Activated naive CD8-positive, alpha-beta T cell treated with anti-CD3 and anti-CD28 coated beads, Interleukin-2, amount 50 U/mL, for 16 hours (primary cell): Measurements from ENCODE around the gene CANT1.

Experiments
- DNase-seq: peaks from one replicate; pipeline ENCODE4 v3.0.0-alpha.2; 2020; ENCODE audit warnings: low read depth, low spot score

The CANT1 gene

DNA sequence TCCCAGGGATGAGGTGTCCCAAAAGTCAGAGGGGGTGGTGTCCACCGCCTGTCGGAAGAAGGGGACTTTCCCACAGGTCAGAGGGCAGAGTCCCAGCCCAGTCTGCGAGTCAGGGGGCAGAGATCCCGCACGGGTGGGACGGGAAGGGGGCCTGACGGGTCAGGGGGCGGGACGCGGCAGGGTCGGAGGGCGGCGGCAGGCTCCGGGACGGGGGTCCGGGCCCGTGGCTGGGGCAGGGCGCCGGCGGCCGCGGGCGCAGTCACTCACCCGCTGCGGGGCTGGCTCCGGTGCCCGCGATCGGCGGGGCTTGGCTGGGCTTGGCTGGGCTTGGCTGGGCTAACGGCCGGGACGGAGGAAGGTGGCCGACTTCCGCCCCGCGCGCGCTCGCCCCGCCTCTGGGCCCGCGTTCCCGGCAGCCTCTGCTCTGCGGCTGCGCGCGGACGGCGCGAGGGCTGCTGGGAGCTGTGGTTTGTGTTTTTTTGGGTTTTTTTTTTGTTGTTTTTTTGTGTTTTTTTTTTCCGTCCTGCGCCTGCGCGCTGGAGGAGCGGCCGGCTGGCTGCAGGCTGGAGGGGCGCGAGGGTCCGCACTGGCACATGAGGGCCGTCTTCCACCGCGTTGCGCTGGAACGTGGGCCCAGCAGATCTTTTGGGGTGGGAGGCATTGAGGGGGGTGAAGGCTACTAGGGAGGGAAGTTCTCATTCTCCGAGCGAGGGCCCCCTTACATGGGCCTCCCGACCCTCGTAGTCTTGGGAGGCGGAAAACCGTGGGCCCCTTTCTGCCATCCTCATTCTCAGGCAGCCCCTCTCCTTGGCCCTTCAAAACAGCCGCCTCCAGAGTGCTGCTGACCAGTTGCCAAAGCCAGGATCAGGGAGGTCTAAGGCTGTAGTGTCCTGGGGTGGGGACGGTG is at the start of gene CANT1:
TSS of gene CANT1 (minus strand) at position 368 of the 907 bp plus-strand sequence. CDS start 12,142 bp downstream, outside the sequence.
- peak; percentile 63 for DNase-seq

DNA sequence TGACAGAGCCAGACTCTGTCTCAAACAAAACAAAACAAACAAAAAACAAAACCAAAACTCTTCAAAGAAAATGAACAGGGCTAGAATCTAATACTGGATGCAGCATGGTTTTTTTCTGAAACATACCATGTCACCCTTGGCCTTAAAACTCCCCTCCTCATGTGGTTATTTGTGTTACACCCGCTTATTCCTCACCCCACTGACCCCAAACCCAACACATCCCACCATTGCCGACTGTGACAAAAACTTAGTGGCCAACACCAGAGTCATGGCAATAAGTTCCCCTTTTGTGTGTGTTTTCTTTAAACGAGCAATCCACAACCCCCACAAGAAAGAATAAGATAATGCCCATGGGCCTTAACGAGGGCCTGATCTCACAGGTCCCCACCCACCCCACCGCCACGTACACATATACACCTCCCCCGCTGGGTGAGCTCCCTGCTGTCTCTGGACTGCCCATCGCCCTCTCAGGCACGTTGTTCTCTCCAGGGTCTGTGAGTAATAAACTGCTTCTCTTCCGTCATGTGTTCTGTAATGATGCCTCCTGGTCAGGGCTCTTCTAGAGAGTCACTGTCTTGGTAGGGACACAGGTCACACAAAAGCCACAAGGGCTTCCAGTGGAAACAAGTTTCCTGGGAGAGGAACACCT is 48.3 kb upstream of the CANT1 start:
- no peak for DNase-seq

DNA sequence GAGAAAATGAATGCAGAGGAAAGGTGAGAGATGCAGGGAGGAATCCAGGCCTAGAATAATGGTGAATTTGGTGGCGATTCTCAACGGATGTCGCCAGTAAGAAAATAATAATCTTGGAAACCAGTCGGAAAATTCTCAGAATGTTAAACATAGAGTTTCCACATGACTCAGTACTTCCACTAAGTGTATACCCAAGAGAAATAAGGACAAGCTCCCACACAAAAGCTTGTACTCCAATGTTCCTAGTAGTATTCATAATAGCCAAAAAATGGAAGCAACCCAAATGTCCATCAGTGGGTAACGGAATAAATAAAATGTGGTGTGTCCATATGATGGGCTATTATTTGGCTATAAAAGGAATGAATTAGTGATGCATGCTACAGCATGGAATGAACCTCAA is 45.6 kb upstream of the CANT1 start:
- DNase-seq = no peak

DNA sequence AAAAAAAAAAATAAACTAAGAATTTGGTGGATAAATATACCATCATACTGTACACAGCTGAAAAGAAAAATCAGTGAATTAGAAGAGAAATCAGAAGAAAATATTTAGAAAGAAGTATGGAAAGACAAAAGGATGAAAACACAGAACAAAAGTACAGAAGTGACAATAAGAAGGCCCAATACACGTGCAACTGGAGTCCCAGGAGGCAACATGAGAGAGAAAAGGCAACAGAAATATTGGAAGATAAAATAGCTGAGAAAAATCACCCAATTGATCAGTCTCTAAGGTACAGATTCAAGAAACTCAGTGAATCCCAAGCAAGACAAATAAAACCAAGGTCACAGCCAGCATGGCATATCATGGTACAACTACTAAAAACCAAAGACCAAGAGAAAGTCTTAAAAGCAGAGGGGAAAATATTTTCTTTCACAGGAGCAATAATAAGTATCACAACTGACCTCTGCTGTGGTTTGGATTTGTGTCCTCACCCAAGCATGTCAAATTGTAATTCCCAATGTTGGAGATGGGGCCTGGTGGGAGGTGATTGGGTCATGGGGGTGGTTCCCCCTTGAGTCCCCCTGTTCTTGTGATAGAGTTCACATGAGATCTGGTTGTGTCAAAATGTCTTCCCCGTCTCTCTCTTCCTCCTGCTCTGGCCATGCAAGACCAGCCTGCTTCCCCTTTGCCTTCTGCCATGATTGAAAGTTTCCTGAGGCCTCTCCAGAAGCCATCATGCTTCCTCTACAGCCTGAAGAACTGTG is 44.8 kb upstream of the CANT1 start:
- no peak for DNase-seq

DNA sequence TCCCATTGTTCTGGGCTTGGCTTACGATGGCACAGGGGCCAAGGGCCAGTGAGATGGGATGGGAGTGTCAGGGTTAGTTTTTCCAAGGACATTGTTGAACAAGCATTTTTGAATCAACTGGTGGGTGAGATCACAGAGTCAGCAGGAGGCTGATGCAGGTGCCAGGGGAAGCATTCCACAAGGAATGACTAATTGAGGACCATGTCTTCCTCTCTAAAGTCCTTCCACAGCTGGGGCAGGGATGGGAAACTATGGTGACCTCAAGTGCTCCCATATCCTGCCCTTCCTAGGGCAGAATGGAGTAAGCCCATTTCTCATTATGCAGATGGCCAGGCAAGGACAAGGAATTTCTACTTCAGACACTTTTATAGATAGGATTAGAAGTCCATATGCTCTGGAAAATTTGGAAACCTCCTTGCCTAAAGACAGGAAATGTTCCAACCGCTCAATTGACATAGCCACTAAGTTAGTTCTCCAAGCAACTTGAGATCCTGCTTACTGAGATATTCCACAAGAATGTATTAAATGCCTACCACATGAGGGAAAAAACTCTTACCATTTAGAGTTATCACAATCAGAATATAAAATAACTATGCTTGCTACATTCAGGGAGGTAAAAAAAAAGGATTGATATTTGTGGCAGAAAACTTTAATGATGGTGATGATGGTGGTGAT is 43.8 kb upstream of the CANT1 start:
- no peak for DNase-seq

DNA sequence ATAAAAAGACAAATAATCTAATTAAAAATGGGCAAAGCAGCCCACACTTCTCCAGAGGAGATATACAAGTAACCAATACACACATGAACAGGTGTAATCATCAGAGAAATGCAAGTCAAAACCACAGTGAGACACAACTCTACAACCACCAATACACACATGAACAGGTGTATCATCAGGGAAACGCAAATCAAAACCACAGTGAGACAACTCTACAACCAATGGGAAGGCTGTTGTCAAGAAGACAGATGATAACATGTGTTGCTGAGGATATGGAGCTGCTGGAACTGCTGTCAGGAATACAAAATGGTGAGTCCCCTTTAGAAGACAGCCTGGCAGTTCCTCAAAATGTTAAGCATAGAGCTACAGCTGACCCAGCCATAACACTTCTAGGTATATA is 42.6 kb upstream of the CANT1 start:
- DNase-seq = no peak

DNA sequence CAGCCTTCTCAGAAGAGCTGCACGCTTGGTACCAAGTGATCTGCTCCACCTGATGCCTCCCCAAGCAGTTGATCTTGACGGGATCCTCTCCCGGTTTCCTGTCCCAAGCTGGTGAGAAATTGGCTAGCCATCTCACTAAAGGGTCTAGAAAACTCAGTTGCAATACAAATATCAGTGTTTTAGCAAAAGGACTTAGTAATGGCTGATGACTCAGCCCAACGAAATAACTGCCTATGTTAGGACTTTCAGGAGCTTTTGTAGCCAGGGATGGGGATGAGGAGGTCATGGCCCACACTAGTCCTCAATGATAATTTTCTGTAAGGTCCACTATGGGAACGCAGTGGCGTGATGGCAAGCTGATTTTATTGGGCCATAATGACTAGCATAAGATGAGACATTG is 41.7 kb upstream of the CANT1 start:
- DNase-seq = no peak

DNA sequence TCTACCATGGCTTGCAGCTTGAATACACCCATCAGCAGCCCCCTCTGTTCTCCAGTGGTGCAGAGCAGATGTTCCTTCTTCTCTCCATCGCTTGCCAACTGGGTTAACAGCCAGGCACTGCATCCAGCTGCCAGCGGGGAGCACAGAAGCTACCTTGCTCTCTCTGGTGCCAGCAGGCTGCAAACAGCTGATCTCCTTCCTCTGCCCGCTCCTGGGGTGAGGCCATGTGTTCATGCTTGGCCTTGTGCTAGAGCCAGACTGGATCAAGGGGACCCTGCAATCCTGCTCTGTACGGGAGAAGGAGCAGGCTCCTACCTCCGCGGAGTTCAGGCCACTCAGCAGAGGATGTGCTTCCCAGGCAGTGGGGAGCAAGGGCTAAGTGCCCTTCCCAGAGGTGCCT is 41.0 kb upstream of the CANT1 start:
- DNase-seq = no peak

DNA sequence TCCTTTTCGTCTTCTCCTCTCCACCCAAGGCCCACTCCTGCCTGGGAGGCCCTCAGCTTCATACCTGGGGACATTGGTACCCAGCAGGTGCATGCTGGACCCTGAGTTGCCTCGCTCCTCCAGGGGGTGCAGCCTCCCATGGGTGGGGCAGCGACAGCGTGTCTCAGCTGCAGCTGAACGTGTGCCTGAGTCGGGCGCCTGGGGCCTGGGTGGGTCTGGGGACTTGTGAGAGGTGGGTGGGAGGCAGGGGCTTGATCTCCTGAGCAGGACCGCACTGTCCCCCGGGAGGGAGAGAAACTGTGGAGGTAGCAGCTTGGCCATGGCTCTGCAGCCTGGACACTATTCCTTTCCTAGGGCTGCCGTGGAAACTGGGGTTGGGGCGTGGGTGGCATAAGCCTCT is 40.3 kb upstream of the CANT1 start:
- no peak for DNase-seq

DNA sequence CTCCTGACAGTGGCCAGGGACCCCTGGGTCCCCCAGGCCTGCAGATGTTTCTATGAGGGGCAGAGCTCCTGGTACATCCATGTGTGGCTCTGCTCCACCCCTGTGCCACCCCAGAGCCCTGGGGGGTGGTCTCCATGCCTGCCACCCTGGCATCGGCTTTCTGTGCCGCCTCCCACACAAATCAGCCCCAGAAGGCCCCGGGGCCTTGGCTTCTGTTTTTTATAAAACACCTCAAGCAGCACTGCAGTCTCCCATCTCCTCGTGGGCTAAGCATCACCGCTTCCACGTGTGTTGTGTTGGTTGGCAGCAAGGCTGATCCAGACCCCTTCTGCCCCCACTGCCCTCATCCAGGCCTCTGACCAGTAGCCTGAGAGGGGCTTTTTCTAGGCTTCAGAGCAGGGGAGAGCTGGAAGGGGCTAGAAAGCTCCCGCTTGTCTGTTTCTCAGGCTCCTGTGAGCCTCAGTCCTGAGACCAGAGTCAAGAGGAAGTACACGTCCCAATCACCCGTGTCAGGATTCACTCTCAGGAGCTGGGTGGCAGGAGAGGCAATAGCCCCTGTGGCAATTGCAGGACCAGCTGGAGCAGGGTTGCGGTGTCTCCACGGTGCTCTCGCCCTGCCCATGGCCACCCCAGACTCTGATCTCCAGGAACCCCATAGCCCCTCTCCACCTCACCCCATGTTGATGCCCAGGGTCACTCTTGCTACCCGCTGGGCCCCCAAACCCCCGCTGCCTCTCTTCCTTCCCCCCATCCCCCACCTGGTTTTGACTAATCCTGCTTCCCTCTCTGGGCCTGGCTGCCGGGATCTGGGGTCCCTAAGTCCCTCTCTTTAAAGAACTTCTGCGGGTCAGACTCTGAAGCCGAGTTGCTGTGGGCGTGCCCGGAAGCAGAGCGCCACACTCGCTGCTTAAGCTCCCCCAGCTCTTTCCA is 39.5 kb upstream of the CANT1 start:
- DNase-seq = no peak

DNA sequence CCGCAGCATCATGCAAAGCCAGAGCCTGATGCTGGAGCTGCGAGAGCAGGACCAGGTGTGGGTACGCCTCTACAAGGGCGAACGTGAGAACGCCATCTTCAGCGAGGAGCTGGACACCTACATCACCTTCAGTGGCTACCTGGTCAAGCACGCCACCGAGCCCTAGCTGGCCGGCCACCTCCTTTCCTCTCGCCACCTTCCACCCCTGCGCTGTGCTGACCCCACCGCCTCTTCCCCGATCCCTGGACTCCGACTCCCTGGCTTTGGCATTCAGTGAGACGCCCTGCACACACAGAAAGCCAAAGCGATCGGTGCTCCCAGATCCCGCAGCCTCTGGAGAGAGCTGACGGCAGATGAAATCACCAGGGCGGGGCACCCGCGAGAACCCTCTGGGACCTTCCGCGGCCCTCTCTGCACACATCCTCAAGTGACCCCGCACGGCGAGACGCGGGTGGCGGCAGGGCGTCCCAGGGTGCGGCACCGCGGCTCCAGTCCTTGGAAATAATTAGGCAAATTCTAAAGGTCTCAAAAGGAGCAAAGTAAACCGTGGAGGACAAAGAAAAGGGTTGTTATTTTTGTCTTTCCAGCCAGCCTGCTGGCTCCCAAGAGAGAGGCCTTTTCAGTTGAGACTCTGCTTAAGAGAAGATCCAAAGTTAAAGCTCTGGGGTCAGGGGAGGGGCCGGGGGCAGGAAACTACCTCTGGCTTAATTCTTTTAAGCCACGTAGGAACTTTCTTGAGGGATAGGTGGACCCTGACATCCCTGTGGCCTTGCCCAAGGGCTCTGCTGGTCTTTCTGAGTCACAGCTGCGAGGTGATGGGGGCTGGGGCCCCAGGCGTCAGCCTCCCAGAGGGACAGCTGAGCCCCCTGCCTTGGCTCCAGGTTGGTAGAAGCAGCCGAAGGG is 38.6 kb upstream of the CANT1 start:
- no peak for DNase-seq

DNA sequence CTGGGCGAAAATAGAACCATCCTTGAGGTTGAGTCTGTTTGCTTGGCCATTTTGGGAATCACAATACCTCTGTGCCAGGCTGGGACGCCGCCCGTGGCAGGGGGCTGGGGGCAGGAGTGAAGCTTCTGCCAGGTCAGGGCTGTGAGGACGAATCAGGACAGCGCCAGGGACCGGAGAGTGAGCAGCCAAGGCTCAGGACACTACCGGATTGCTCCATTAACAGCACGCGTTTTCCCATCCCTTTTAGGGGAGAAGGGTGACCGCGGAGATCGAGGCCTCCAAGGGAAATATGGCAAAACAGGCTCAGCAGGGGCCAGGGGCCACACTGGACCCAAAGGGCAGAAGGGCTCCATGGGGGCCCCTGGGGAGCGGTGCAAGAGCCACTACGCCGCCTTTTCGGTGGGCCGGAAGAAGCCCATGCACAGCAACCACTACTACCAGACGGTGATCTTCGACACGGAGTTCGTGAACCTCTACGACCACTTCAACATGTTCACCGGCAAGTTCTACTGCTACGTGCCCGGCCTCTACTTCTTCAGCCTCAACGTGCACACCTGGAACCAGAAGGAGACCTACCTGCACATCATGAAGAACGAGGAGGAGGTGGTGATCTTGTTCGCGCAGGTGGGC is 37.8 kb upstream of the CANT1 start:
- DNase-seq = no peak

DNA sequence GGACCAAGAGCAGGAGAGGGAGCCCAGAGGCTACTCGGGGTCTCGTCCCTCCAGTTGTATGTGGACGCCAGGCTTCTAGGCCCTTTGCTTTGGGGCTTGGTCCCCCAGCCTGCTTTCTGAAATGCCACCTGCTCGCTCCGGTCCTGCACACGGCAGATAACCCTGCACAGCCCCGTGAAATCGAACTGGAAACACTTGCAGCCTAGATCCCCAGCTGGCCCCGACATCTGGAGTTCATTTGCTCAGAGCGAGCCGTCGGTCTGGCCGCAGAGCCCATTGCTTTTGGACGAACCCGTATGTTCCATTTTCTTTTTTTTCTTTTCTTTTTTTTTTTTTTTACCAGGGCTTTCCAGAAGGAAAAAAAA is 37.3 kb upstream of the CANT1 start:
- DNase-seq = no peak

DNA sequence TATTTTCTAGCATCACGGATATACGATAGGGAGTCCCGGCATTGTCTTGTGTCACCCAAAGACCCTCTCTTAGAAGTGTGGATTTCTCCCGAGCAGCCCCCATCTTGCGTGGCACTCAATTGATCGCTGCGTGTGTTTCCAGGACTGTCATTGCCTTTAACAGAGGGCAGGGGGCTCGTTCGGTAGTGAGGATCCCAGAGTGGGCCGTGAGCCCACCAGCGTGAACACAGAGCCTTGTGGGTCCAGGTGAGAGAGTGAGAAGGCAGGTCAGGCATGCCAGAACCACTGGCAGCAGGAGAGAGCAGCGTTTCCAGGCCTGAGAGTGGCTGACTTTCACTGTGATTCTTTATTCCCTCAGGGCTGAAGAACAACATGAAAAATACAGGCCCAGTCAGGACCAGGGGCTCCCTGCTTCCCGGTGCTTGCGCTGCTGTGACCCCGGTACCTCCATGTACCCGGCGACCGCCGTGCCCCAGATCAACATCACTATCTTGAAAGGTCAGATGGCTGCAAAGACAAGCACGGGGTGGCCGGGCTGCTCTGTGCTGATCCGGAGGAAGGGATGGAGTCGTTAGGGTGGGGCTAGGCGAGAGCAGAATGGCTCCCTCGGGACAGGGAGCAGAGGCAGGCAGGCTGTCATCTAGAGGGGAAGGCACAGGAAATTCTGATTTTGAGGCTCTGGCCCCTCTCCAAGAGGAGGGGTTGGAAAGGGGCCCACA is 36.8 kb upstream of the CANT1 start:
- no peak for DNase-seq

DNA sequence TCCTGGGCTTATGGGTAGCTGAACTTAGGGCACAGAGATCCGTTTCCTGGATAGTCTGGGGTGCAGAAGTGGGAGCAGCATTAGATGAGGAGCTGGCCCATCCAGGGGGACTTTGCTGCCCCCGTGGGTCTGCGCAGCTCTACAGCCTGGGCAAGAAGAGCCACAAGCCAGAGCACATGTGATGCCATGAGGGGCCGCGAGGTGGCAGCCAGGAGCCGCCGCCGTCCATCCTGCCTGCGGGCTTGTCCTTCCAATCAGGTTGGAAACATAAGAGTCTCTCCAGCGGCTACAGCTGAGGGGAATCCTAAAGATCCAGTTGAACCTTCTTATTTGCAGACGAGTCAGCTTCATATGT is 36.3 kb upstream of the CANT1 start:
- DNase-seq = peak; percentile 23

DNA sequence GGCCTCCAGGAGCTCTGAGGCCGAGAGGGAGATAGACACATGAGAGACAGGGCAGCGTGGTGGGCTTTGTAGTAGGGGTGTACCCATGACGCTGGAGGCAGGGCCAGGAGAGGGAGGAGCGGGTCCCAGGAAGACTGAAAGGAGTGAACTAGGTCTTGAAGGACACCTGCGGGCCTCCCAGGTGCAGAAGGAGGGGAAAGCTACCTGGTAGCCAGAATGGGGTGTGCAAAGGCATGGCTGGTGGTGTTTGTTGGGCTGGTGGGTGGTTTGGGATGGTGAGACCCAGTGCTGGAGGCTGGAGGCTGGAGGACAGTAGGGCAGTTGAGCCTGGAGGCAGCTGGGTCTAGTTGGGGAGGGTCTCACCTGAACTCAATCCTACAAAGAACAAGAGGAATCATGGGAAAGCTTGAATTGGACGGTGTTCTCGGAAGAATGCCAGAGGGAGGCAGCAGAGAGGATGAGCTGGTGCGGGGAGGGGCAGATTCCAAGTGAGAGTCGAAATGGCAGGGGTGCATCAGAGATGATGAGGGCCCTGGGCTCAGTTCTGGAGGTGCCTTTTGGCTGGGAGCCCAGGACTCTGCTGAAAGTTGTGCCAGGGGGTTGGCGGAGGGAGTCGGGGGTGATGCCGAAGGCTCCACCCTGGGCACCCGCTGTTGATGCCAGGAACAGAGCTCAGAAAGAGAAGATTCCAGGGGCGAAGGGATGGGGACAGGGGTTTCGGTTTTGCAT is 35.6 kb upstream of the CANT1 start:
- no peak for DNase-seq

DNA sequence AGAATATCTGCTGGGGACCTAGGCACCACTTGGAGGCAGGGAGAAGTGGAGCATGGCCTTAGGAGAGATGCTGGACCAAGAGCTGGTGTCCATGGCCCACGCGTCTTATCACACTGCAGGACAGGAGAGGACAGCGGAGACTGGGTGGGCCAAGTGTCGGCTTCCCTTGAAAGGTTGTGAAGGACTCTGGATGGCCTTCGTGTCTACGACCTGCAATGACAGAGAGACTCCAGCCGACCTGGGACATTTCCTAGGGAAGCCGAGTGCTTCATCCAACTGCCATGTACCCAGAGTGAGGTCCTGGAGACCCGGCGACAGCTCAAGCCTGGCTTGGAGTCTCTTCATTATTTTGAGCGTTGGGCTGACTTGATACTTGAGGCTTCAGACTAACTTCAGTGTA is 34.9 kb upstream of the CANT1 start:
- no peak for DNase-seq

DNA sequence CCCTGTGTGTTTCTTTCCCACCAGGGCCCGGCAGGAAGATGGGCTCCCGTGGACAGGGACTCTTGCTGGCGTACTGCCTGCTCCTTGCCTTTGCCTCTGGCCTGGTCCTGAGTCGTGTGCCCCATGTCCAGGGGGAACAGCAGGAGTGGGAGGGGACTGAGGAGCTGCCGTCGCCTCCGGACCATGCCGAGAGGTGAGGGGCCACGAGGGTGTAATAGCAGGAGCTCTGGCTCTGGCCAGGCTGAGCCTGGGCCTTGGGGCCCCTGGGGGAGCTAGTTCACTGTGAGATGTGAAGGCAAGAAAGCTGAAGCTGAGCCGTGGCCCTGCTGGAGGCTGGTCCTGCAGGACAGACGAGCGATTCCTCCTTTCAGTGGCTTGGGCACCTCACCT is 34.4 kb upstream of the CANT1 start:
- no peak for DNase-seq
